ENCODE results near the gene FAM171A2.

- TF ChIP-seq, protein P1, sequence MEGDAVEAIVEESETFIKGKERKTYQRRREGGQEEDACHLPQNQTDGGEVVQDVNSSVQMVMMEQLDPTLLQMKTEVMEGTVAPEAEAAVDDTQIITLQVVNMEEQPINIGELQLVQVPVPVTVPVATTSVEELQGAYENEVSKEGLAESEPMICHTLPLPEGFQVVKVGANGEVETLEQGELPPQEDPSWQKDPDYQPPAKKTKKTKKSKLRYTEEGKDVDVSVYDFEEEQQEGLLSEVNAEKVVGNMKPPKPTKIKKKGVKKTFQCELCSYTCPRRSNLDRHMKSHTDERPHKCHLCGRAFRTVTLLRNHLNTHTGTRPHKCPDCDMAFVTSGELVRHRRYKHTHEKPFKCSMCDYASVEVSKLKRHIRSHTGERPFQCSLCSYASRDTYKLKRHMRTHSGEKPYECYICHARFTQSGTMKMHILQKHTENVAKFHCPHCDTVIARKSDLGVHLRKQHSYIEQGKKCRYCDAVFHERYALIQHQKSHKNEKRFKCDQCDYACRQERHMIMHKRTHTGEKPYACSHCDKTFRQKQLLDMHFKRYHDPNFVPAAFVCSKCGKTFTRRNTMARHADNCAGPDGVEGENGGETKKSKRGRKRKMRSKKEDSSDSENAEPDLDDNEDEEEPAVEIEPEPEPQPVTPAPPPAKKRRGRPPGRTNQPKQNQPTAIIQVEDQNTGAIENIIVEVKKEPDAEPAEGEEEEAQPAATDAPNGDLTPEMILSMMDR (IDR thresholded peaks at IDR 0.05): no peak
- no peak for TF ChIP-seq POLR2A (IDR thresholded peaks at IDR 0.05)
These were observed 3.8 kb upstream of the FAM171A2 start for GRCh38 chr17:44367231-44367979.

Data from body of pancreas (tissue), 4 donors.